GM21447 (cell line): ENCODE results near the gene SSBP3.
"Not testable (repeated sequence)": the region's sequence is repeated elsewhere in the genome, so short reads cannot be mapped to it uniquely, and the experiment has no call there.

Experiments used
- ATAC-seq: cut with Tn5 transposase; IDR thresholded peaks from one replicate; pipeline ENCODE4 v1.9.1; 2021; ENCODE audit not compliant: unreplicated experiment

Gene SSBP3

DNA sequence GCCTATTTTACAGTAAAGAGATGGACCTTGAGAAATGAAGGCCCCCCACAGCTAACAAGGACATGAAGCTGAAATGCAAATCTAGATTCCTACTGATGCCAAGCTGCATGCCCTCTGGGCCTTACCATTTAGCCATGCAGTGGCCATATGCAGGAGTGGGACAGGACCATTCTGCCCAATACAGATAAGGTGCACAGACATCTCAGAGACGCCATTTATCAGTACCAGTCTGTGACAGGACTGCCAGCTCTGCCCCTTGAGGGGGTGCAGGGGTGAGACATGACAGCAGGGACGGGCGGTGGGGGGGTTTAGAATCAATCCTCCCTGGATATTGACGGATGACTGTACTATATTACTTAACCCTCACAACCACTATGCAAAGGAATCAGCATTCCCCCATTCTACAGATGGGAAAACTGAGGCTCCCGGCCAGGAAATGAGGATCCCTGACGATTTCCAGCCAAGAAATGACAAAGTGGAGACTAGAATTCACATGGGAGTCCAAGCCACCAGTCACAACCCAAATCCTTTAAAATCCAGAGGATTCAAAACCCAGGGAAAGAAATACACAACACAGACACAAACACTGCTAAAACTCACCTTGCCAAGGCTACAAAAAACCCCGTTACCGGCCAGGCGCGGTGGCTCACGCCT, 10.8 kb downstream of the SSBP3 start:
- no peak for ATAC-seq

DNA sequence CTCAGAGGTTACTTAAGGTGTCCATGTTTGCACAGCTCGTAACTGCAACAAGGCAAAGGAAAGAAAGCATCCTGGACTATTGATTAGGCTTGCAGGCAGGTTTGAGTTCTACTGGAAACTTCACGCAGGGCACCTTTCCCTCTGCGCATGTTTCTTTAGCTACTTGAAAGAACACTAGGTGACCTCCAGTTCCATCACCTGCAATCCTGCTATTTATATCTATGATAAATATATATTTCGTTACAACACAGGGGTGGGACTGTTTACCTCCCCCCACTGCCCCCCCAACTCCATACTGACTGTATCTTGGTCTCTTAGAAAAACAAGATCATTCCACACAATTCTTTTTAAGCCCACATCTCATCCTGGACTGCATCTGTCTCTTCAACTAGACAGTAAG, 12.1 kb downstream of the SSBP3 start:
- no peak for ATAC-seq

DNA sequence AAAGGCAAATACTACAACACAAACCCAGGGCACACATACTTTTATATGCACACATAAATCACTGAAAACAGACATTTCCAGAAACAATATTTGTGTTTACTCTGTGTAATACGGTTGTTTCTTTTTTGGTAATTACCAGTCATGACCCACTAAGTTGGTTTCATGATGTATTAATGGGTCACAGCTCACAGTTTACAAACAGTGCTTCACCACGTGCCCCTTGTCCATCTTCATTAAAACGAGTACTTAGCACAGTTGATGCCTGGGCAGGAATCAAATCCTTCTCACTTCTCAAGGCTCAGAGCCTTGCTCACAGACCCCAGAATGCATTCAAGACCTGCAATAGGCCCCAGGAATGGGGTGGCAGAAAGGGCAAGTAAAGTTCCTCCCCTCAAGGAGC, 13.8 kb downstream of the SSBP3 start:
- ATAC-seq: no peak

DNA sequence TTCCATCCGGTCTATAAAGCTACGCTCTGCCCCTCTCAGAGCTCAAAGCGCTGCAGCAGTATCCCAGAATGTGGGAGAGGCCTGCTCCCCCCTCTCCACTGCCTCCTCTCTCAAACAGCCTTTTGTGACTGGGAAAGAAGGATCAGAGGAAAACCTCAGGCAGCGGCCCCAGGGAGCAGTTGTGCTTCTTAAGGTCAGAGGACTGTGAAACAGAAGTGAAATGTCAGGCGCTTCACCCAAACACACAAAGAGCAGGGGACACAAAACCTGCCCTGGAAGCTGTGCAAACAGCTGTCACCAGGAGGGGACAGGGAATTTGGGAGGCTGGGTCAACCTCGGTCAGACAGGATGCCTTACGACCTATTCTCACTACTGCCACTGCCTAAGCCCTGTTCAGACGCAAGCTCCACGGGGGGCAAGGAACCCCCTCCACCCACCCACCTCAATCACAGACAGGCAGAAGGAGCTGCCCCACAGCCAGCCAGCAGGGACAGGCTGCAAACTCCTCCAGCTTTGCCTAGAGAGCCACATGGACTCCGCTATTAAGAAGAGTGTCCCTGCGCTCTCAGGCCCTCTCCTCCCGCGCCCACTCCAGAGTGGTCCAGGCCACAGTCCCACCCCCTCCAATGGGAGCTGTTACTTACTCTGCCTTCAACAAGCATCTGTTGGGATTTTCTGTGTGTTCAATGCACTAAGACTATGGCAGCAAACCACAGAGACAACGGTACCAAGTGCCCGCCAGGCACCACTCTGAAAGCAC, 14.6 kb downstream of the SSBP3 start:
- ATAC-seq: no peak

DNA sequence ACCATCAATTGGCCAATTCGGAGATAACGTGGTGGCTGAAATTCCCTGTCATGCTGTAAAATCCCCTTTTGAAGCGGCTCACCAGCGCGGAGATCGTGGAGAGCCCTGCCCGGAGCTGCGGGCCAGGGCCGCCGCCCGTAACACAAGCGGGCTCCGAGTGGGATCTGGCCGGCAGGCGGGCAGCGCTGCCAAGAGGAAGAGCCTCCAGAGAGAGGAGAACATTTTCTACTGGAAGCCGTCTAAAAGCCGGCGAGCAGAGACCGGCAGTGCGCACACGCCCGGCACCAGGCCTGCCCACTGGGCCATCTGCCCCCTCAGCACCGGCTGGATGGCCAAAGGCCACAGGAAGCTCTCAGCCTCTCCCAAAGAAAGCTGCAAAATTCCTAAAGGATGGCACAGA, 15.5 kb downstream of the SSBP3 start:
- no peak for ATAC-seq

DNA sequence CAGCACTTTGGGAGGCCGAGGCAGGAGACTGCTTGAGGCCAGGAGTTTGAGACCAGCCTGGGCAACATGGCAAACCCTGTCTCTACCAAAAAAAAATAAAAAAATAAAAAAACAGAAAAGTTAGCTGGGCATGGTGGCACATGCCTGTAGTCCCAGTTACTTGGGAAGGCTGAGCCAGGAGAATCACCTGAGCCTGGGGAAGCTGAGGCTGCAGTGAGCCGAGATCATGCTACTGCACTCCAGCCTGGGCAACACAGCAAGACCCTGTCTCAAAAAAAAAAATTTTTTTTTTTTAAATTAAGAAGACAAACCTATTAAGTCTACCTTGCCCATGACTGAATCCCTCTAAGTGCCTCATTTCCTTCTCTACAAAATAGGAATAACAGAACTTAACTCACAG, 16.6 kb downstream of the SSBP3 start:
- not testable (repeated sequence) for ATAC-seq

DNA sequence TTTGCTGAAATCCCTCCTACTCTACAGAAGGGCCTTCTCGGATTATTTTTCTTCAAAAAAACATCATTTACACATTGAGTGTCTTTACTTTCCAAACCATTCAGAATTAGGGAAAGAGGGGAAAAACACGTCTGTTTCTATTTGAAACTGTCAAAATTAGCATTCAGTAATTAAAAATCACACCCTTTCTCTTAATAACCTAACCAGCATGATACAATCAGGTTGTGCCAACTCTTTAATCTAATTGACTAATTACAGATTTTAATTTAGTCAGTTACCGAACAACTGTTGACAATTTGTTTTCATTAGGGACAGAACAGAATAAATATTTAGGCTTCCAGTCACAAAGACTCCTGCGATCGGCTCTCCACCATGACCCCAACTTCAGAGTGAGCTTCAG, 18.8 kb downstream of the SSBP3 start:
- ATAC-seq: no peak

DNA sequence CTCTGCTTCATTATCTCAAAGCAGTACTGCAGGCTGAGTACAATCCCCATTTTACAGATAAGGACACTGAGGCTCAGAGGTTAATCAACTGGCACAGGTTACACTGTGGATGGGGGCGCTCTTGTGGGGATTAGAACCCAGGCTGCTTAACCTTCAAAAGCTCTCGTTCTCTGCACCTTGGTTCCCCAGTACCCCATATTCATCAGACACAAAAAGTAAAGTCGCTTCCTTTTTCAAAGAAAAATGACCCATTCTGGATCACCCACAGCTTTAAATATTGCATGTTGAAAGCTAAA, 20.5 kb downstream of the SSBP3 start:
- ATAC-seq: no peak

DNA sequence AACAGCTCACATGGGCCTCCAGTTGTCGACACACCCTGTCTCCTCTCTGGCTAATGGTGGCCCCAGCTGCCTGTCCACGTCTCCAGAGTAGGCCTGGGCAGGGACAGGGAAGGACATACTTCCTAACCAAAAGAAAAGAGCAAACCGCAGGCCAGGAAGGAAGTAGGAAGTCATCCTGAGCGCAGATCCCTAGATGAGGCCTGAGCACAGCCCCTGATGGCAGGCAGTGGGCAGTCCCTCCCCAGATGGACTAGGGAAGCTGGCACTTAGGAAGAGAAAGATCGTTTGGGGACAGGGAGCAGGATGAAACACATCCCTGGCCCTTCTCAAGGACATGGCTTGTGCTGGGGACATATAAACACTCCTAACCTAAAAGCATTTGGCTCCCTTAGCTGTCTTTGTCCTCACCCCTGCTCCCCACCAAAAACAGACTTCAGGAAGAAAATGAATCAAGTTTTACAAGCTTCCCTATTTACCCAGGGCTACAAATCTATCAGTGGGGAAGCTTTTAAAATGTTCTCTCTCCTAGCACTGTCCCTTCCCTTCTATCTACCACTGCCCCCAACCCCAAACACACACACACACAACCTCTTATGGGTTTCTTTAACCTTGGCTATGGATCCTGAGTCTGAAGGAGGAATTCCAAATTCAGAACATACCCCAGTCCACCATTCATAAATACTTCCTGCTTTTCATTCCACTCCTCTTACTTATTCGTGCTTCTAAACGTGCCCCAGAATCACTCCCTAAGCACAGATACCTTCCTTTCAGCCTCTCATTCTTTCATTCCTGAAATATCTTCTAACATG, 21.1 kb downstream of the SSBP3 start:
- ATAC-seq: no peak

DNA sequence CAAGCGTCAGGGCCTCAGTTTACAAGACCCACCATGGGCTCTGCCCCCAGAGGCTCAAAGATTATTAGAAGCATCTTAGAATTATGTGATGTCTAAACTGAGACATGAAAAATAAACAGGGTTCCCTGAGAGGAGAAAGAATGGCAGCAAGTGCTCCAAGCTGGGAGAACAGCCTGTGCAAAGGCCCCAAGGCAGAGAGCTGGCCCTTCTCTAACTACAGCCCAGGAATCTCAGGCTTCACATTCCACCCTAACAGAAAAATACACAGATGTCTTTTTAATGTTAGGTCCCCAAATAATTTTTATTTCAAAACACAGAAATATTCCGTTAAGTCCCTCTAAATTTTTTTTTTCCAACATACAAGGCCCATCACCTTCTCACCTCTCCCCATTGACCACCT, 21.7 kb downstream of the SSBP3 start:
- no peak for ATAC-seq

DNA sequence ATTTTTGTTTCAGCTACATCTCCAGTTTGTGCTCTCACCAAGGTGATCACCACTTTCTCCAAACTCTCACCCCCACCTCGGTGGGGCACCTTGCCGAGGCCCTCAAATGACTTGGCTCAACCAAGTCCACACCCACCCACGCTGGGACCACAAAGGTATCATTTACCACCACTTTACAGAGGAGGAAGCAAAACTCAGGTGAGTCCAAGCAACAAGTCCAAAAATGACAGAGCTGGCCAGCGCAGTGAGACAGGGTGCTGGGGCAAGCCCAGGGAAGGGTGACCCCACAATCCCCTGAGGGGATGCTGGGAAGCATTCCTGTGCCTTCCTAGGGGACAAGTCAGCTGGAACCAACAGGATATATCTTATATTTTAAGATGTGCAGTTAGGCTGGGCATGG, 24.7 kb downstream of the SSBP3 start:
- ATAC-seq: no peak

DNA sequence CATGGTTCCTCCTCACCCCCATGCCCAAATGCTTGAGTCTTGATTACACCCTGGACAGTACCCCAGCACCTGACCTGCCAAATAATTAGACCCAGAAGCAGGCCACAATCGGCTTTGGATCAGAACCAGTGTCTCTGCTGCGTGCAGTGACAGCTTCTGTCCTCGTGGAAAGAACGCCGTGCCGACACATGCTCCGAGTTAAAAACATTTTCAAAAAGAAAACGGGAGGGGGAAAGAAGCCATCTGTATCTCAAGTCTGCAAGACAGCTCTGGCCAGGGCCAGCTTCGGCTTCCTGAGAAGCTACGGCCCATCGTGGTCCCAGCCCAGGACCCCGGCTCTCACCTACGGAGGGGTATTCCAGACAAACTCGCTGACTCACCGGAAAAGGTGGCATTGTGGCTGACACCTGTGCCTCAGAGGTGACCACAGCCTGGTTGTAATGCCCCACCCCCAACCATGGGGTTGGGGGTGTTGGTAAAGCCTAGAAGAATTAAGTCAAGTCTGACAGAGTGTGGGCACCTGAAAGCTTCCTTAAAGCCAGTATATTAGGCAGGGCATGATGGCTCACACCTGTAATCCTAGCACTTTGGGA, 25.8 kb downstream of the SSBP3 start:
- no peak for ATAC-seq

DNA sequence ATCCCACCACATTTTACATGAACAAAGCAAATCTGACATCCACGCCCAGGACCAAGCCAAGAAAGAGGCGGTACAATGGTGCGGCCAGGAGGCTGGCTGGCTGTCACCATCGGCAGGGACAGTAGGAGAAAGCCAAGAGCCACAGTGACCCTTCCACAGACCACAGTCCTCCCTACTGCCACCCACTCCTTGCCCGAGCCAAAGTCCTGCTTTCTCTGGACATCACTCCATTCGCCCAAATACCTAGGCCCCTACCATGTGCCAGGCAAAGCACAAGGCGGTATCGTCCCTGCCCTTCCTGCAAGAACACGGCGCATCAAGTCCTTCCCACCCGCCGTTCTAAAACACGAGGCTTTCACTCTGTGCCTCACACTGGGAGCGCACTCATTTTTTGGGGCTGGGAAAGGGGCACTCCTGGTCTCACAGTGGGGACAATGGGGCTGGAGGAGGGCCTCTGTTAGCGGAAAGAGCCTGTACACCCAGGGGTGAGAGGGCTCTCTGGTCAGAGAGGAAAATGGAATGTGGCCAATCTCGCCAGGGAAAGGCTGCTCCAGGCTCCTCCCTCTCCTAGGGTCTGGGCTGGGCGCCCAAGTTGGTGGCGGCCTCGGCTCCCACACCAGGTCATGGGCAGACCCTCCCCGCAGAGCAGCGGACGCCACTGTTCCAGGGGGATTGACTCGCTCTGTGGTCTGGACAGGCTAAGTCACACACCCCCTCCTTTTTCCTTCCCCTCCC, 26.5 kb downstream of the SSBP3 start:
- ATAC-seq: no peak

DNA sequence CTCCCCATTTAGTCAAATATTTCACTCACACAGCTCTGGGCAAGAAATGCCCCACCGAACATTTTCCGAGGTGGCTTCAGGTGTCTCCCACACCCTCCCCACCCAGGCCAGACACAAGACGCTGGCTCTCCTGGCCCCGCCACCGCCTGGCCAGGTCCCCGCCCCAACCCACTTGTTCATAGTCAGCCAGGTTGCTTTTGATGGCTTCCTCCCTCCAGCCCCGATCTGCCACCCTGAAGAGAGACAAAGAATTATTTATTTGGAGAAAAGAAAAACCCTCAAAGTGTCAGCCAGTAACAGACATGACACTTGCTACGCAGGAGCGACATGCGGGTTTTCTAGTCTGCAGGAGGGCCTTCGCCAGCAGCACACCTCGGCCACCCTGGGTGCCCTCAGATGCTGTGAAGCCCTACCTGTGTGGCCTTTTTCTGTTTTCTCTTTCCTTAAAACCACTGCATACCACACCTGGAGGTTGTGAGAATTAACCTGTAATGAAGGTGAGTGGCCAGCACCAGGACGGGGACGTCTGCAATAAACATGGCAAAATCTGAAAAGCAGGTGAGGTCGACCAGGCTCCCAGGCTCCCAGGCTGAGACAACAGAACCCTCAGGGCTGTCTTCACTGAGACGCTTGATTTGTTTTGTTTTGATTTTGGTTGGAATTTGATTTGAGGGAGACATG, 27.2 kb downstream of the SSBP3 start:
- no peak for ATAC-seq

DNA sequence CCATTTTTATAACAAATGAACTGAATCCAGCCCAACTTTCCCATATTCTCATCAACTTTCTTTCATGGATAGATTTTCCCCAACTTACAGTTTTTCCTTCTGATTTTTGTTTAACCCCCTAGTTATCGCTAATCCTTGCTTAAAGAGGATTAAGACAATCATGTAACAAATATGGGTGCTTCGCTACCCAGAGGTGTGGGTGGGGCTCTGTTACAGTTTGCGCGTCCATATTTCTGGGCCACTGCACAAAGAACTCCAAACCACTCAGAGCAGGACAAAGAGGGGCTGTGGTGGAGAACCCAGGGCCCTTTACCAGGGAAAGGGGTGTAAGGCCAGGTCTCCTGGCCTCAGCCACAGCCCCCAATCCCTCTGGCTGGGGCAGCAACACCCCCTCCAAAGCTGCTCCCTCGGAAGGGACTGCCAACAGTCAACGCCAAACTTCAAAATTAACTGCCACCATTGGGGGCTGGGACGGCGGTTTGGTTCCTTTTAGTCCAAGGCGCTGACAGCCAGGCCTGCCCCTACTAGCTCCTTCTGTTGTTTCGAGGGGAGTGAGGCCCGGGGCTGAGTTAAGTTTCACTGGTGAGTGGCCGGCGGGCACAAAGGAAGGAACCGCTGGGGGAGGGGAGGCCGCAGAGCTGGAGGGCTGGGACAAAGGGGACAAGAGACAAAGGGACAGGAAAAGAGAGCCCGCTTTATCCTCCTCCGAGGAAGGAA, 27.9 kb downstream of the SSBP3 start:
- no peak for ATAC-seq

DNA sequence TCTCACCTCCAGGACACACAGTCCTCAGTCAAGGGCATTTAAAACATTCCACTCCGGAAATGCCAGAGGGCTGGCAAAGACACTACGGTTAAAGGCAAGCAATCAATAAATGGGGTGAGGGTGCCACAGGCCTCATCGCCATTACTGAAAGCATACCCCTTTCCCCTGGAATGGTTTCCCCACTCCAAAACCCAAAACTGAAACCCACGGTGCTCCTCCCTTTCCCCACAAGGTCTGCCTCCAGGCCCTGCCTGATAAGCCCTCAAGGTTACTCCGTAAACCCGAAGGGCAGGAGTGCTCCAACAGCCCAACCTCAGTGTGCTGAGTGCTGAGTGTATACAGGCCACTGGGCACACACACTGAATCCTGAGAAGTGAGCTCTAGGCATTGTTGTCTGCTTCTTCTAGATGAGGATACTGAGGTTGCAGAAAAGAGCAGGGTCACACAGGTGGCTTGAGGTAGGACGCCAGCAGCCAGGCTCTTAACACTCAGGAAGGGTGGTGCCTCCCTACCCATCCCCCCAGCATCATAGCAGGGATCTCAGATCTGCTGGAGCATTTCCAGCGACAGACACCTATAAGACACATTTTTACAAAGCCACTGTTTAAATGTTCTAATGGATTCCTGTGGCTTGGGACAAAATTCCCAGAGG, 29.0 kb downstream of the SSBP3 start:
- no peak for ATAC-seq

DNA sequence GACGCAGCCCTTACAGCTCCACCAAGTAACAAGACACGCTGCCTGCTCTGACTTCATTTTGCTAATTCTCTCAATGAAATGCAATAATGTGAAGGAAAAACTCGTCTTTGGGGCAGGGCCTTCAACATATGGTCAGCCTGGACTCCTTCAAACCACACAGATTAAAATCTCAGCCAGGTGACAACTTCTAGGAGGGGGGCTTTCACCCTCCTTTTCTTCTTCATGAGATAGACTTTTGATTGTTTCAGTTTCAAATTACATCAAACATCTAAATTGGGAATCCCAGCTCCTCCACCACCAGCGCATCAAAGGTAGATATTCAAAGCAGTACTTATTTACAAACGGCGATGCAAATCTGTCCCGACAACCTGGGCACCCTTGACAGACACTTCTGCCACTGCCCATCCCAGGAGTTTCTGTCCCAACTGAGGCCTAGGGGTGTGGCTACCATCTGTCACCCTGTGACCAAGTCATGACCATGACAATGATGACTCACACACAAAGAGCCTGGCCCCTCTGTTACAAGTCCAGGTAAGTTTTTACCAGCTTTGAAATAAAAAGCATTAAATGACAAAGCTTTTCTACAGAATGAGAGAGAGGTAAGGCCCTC, 29.7 kb downstream of the SSBP3 start:
- peak; percentile 62 for ATAC-seq

DNA sequence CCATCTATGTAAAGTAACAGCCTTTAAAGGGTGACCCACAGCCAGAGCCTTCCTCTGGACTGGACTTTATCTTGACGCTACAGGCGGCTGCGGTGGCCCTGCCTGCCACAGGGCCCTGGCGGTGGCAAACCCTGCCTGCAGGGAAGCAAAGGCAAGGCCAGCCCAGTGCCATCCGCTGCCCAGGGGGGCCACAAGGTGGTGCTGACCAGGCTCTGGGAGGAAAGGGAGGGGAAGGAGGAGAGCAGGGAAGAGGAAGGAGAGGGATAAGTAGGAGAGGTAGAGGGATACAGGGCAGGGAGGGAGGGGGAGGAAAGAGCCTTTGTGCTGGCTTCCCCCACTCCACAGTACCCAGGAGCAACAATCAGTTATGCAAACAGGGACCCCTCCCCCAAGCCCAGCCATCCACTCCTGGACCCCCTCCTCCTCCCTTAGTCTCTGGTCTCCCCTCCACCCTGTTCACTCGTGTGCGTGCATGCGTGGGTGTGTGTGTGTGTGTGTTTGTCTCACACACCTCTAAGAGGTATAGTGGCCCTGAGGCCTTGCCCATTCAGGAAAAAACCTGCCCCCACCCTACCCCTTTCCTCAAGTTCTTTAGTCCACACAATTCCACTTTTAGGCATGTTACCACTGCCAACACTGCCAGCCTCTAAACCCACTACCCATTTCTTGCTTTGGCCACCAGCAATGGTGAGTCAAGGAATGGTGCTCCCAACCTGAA, 30.3 kb downstream of the SSBP3 start:
- ATAC-seq: no peak
